OCI-LY7 (cell line): ENCODE measurements around the gene SNRNP48. TPM values are rescaled to one million over a fixed set of nuclear protein-coding genes. Genes with fewer than 3 reads are reported as not detected.

Experiments
- BruUV-seq: library from RNA; stranded (reverse); fragments of 400-500 nt; replicated peaks from 2 replicates; lab custom pipeline; 2021; lab: Mats Ljungman, UMichigan
- CTCF ChIA-PET: fragments of 300-600 bp; sonication (Branson Sonifier 250); formaldehyde crosslinking; loops from one replicate; lab custom pipeline; 2022; ENCODE audit warnings: antibody characterized with exemption; ENCODE audit not compliant: unreplicated experiment; lab: Charles Lee
- POLR2A ChIA-PET: fragments of 300-600 bp; sonication (Branson Sonifier 250); formaldehyde crosslinking; loops from one replicate; lab custom pipeline; 2022; ENCODE audit warnings: antibody characterized with exemption; lab: Charles Lee
- DNase-seq: peaks from one replicate; pipeline ENCODE4 v3.0.0-alpha.2; 2015; ENCODE audit warnings: low spot score
- H2AFZ ChIP-seq: fragments of 200-600 bp; sonication (generic), shearing (Covaris generic); 2 replicates; pipeline ENCODE4 v1.6.1; 2014; ENCODE audit warnings: mild to moderate bottlenecking, antibody characterized with exemption, low read length, moderate library complexity
- H3K27ac ChIP-seq: fragments of 200-600 bp; sonication (generic); 2 replicates; pipeline ENCODE4 v1.5.1; 2014; ENCODE audit warnings: mixed run types, low read depth, mild to moderate bottlenecking, moderate library complexity, low read length, inconsistent platforms; ENCODE audit not compliant: poor library complexity, severe bottlenecking
- H3K36me3 ChIP-seq: fragments of 200-600 bp; sonication (generic); 2 replicates; pipeline ENCODE4 v1.6.1; 2014; ENCODE audit warnings: mild to moderate bottlenecking, antibody characterized with exemption, low read length, moderate library complexity, mixed read lengths; ENCODE audit not compliant: insufficient read depth
- H3K4me1 ChIP-seq: fragments of 200-600 bp; sonication (generic); 2 replicates; pipeline ENCODE4 v1.5.1; 2014; ENCODE audit warnings: mild to moderate bottlenecking, low read length; ENCODE audit not compliant: insufficient read depth, poor library complexity, severe bottlenecking
- H3K4me2 ChIP-seq: fragments of 200-600 bp; sonication (generic); 2 replicates; pipeline ENCODE4 v1.6.1; 2014; ENCODE audit warnings: mild to moderate bottlenecking, low read length
- H3K4me3 ChIP-seq: fragments of 200-600 bp; sonication (generic); 2 replicates; pipeline ENCODE4 v1.5.1; 2014; ENCODE audit warnings: mild to moderate bottlenecking, low read depth, low read length; ENCODE audit not compliant: poor library complexity, severe bottlenecking
- H3K79me2 ChIP-seq: fragments of 200-600 bp; sonication (generic); 2 replicates; pipeline ENCODE4 v1.6.1; 2016; ENCODE audit warnings: low read depth, mild to moderate bottlenecking, low read length, moderate library complexity, mixed read lengths; ENCODE audit not compliant: insufficient read depth
- H3K9me2 ChIP-seq: fragments of 200-600 bp; sonication (generic); 2 replicates; pipeline ENCODE4 v1.6.1; 2016; ENCODE audit warnings: mild to moderate bottlenecking, low read length, mixed read lengths; ENCODE audit not compliant: insufficient read depth
- H3K9me3 ChIP-seq: fragments of 200-600 bp; sonication (generic); 2 replicates; pipeline ENCODE4 v1.6.1; 2014; ENCODE audit warnings: mild to moderate bottlenecking, mixed run types, low read length, mixed read lengths
- H4K20me1 ChIP-seq: fragments of 200-600 bp; sonication (generic); 2 replicates; pipeline ENCODE4 v1.6.1; 2014; ENCODE audit warnings: mild to moderate bottlenecking, antibody characterized with exemption, low read length, moderate library complexity, mixed read lengths; ENCODE audit not compliant: insufficient read depth
- EZH2phosphoT487 ChIP-seq: fragments of 200-600 bp; sonication (generic); IDR thresholded peaks from 2 replicates; pipeline ENCODE4 v1.6.1; 2018; ENCODE audit warnings: low read depth, borderline replicate concordance, mild to moderate bottlenecking, mixed run types, antibody characterized with exemption, low read length, moderate library complexity, mixed read lengths
- intact Hi-C: fragments of 100-400 bp; cut with micrococcal nuclease; formaldehyde crosslinking; loops from one replicate; pipeline ENCODE4 v1.10.0; 2022; ENCODE audit not compliant: unreplicated experiment
- total RNA-seq, 2 experiments: library from RNA; depleted of rRNA in 1 of 2; stranded (reverse); fragments of >200 nt in 1 of 2; shearing (Covaris generic) in 1 of 2; gene quantifications; 2 replicates each; pipeline ENCODE4 v1.2.3, GENCODE V29; 2014 to 2022
- TF ChIP-seq, protein P1 (sequence below): fragments of 200-600 bp; sonication (generic); conservative IDR thresholded peaks from 2 replicates; pipeline ENCODE4 v1.5.1; 2014; ENCODE audit warnings: mild to moderate bottlenecking, antibody characterized with exemption, low read length, moderate library complexity, mixed read lengths

SNRNP48 gene
- total RNA-seq, 2 experiments from 2014 or later = 24.1 to 30.2 TPM

- H2AFZ ChIP-seq = no peak overlapping the region
- ChIA-PET POLR2A (no interaction called here), CTCF (no interaction called here)
- H3K36me3 ChIP-seq = no peaks in the 10 kb centered on the region
- TF ChIP-seq EZH2phosphoT487 = no peak
- TF ChIP-seq, protein P1, sequence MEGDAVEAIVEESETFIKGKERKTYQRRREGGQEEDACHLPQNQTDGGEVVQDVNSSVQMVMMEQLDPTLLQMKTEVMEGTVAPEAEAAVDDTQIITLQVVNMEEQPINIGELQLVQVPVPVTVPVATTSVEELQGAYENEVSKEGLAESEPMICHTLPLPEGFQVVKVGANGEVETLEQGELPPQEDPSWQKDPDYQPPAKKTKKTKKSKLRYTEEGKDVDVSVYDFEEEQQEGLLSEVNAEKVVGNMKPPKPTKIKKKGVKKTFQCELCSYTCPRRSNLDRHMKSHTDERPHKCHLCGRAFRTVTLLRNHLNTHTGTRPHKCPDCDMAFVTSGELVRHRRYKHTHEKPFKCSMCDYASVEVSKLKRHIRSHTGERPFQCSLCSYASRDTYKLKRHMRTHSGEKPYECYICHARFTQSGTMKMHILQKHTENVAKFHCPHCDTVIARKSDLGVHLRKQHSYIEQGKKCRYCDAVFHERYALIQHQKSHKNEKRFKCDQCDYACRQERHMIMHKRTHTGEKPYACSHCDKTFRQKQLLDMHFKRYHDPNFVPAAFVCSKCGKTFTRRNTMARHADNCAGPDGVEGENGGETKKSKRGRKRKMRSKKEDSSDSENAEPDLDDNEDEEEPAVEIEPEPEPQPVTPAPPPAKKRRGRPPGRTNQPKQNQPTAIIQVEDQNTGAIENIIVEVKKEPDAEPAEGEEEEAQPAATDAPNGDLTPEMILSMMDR = no peak
- H3K4me2 ChIP-seq = no peak overlapping the region
- no peak for DNase-seq
- intact Hi-C loops = no loop called here
- H4K20me1 ChIP-seq = no peaks in the 10 kb centered on the region
- no peaks in the 10 kb centered on the region for H3K9me2 ChIP-seq
- H3K9me3 ChIP-seq = no peaks in the 10 kb centered on the region
- H3K79me2 ChIP-seq = no peaks in the 10 kb centered on the region
- H3K4me1 ChIP-seq = no peaks in the 10 kb centered on the region
- H3K4me3 ChIP-seq = no peak overlapping the region
- BruUV-seq = no TSS peak
- no peak overlapping the region for H3K27ac ChIP-seq
Measured at GRCh38 chr6:7568021-7568420, 22.0 kb upstream of the SNRNP48 start.

- no peaks in the 10 kb centered on the region for H3K36me3 ChIP-seq
- H3K4me1 ChIP-seq = no peaks in the 10 kb centered on the region
- ChIA-PET POLR2A (interaction anchor here (0.6 to 0.9 kb wide), 3 partner anchors 17 to 928 kb away, joined by 3 read pairs; no protein-coding TSS in a partner anchor), CTCF (interaction anchor here (0.5 kb wide), 1 partner anchor 320 kb away, joined by 3 read pairs; no protein-coding TSS in a partner anchor)
- no peaks in the 10 kb centered on the region for H3K9me2 ChIP-seq
- no peaks in the 10 kb centered on the region for H3K79me2 ChIP-seq
- no peak overlapping the region for H3K4me3 ChIP-seq
- BruUV-seq = no TSS peak
- H3K4me2 ChIP-seq = no peak overlapping the region
- no peak overlapping the region for H2AFZ ChIP-seq
- H3K27ac ChIP-seq = no peak overlapping the region
- no peaks in the 10 kb centered on the region for H4K20me1 ChIP-seq
- H3K9me3 ChIP-seq = no peaks in the 10 kb centered on the region
- no peak for TF ChIP-seq EZH2phosphoT487
- TF ChIP-seq, protein P1 = no peak
- intact Hi-C loops = no loop called here
- no peak for DNase-seq
Measured at GRCh38 chr6:7569082-7569481, 20.9 kb upstream of the SNRNP48 start.

- BruUV-seq = no TSS peak
- Histone ChIP-seq H2AFZ (no peak overlapping the region), H3K4me3 (no peak overlapping the region), H3K9me3 (no peaks in the 10 kb centered on the region), H3K4me1 (no peaks in the 10 kb centered on the region), H4K20me1 (no peaks in the 10 kb centered on the region), H3K27ac (no peak overlapping the region), H3K4me2 (no peak overlapping the region), H3K9me2 (no peaks in the 10 kb centered on the region), H3K79me2 (no peaks in the 10 kb centered on the region), H3K36me3 (no peaks in the 10 kb centered on the region)
- ChIA-PET POLR2A (interaction anchor here (0.6 kb wide), 1 partner anchor 391 kb away, joined by 3 read pairs; no protein-coding TSS in a partner anchor), CTCF (no interaction called here)
- no peak for TF ChIP-seq EZH2phosphoT487
- TF ChIP-seq, protein P1 = no peak
- intact Hi-C loops = no loop called here
- no peak for DNase-seq
Measured at GRCh38 chr6:7572213-7572943, 17.6 kb upstream of the SNRNP48 start.
